ENCODE data around the gene TMEM209. TPM values are rescaled to one million over a fixed set of nuclear protein-coding genes. Genes with fewer than 3 reads are reported as not detected.

Gene TMEM209
- total RNA-seq, 3 donors from 2014 or later (not counting 1 experiment from before 2014, with no cell fraction given) = 26.3 to 31.0 (median 30.4) TPM

GRCh38 chr7:130218806-130219620 is 13.8 kb upstream of the TMEM209 start:
- Histone ChIP-seq H3K4me1 (ENCODE audit: control insufficient read depth, insufficient read depth, low read length) (no peaks in the 10 kb centered on the region), H3K27me3 (ENCODE audit: control insufficient read depth, insufficient read depth, low read length) (no peaks in the 10 kb centered on the region), H3K36me3 (ENCODE audit: control insufficient read depth, insufficient read depth, low read length) (no peaks in the 10 kb centered on the region), H3K4me3 (ENCODE audit: low read length) (no peak overlapping the region), H3K27ac (ENCODE audit: low read length) (no peak overlapping the region), H3K9me3 (ENCODE audit: control insufficient read depth, insufficient read depth, low read length) (no peaks in the 10 kb centered on the region)
- Mint-ChIP-seq H3K4me3 (no peak overlapping the region), H3K27me3 (ENCODE audit: low read depth in 2 of 2) (peaks cover 17 to 18% of the 10 kb centered on the region in 2 donors), H3K9me3 (no peaks in the 10 kb centered on the region), H3K36me3 (no peaks in the 10 kb centered on the region), H3K4me1 (no peaks in the 10 kb centered on the region), H3K27ac (no peak overlapping the region)
- TF ChIP-seq CTCF (IDR thresholded peaks at IDR 0.05) = no peak
- intact Hi-C loops (cut with micrococcal nuclease) = no loop called here
- WGBS (ENCODE audit: insufficient coverage) = 94% methylated on average over 5 of the region's 5 CpGs
- DNase-seq (no peak), ATAC-seq (no peak)

- no peak for TF ChIP-seq CTCF (IDR thresholded peaks at IDR 0.05)
- no peak for DNase-seq
- Histone ChIP-seq H3K27me3 (ENCODE audit: control insufficient read depth, insufficient read depth, low read length) (no peaks in the 10 kb centered on the region), H3K9me3 (ENCODE audit: control insufficient read depth, insufficient read depth, low read length) (no peaks in the 10 kb centered on the region), H3K4me3 (ENCODE audit: low read length) (no peak overlapping the region), H3K4me1 (ENCODE audit: control insufficient read depth, insufficient read depth, low read length) (no peaks in the 10 kb centered on the region), H3K36me3 (ENCODE audit: control insufficient read depth, insufficient read depth, low read length) (no peaks in the 10 kb centered on the region), H3K27ac (ENCODE audit: low read length) (no peak overlapping the region)
- Mint-ChIP-seq H3K4me3 (no peak overlapping the region), H3K4me1 (no peaks in the 10 kb centered on the region), H3K36me3 (no peaks in the 10 kb centered on the region), H3K9me3 (no peaks in the 10 kb centered on the region), H3K27me3 (ENCODE audit: low read depth in 2 of 2) (peaks cover 21 to 25% of the 10 kb centered on the region in 2 donors), H3K27ac (no peak overlapping the region)
- WGBS (ENCODE audit: insufficient coverage) = 100% methylated on average over 1 of the region's 1 CpG
- intact Hi-C loops (cut with micrococcal nuclease) = no loop called here
- ATAC-seq = no peak
Measured at GRCh38 chr7:130216750-130217149, 11.5 kb upstream of the TMEM209 start.

- Histone ChIP-seq H3K4me1 (ENCODE audit: control insufficient read depth, insufficient read depth, low read length) (no peaks in the 10 kb centered on the region), H3K36me3 (ENCODE audit: control insufficient read depth, insufficient read depth, low read length) (no peaks in the 10 kb centered on the region), H3K4me3 (ENCODE audit: low read length) (no peak overlapping the region), H3K9me3 (ENCODE audit: control insufficient read depth, insufficient read depth, low read length) (no peaks in the 10 kb centered on the region), H3K27ac (ENCODE audit: low read length) (no peak overlapping the region), H3K27me3 (ENCODE audit: control insufficient read depth, insufficient read depth, low read length) (no peaks in the 10 kb centered on the region)
- Mint-ChIP-seq H3K36me3 (no peaks in the 10 kb centered on the region), H3K4me1 (no peaks in the 10 kb centered on the region), H3K27ac (no peak overlapping the region), H3K27me3 (ENCODE audit: low read depth in 2 of 2) (peaks cover 19 to 27% of the 10 kb centered on the region in 2 donors), H3K9me3 (no peaks in the 10 kb centered on the region), H3K4me3 (no peak overlapping the region)
- 98% methylated on average over 8 of the region's 9 CpGs for WGBS (ENCODE audit: insufficient coverage)
- intact Hi-C loops (cut with micrococcal nuclease) = no loop called here
- no peak for TF ChIP-seq CTCF (IDR thresholded peaks at IDR 0.05)
- ATAC-seq (no peak), DNase-seq (no peak)
Measured at GRCh38 chr7:130216025-130216424, 10.8 kb upstream of the TMEM209 start.

- ATAC-seq = no peak
- Mint-ChIP-seq H3K4me3 (no peak overlapping the region), H3K36me3 (no peaks in the 10 kb centered on the region), H3K27me3 (ENCODE audit: low read depth in 2 of 2) (peaks cover 15 to 18% of the 10 kb centered on the region in 2 donors), H3K4me1 (no peaks in the 10 kb centered on the region), H3K27ac (no peak overlapping the region), H3K9me3 (no peaks in the 10 kb centered on the region)
- WGBS (ENCODE audit: insufficient coverage) = 93% methylated on average over 1 of the region's 1 CpG
- no peaks in the 10 kb centered on the region for H3K27me3 ChIP-seq (ENCODE audit: control insufficient read depth, insufficient read depth, low read length)
- H3K9me3 ChIP-seq (ENCODE audit: control insufficient read depth, insufficient read depth, low read length) = no peaks in the 10 kb centered on the region
- TF ChIP-seq CTCF (IDR thresholded peaks at IDR 0.05) = no peak
- H3K36me3 ChIP-seq (ENCODE audit: control insufficient read depth, insufficient read depth, low read length) = no peaks in the 10 kb centered on the region
- intact Hi-C loops (cut with micrococcal nuclease) = no loop called here
- no peak overlapping the region for H3K27ac ChIP-seq (ENCODE audit: low read length)
- no peaks in the 10 kb centered on the region for H3K4me1 ChIP-seq (ENCODE audit: control insufficient read depth, insufficient read depth, low read length)
- DNase-seq = no peak
- no peak overlapping the region for H3K4me3 ChIP-seq (ENCODE audit: low read length)
Measured at GRCh38 chr7:130213828-130214227, 8.6 kb upstream of the TMEM209 start.

Data from natural killer cell (primary cell).